ENCODE results near the gene SLC6A3.

DNA sequence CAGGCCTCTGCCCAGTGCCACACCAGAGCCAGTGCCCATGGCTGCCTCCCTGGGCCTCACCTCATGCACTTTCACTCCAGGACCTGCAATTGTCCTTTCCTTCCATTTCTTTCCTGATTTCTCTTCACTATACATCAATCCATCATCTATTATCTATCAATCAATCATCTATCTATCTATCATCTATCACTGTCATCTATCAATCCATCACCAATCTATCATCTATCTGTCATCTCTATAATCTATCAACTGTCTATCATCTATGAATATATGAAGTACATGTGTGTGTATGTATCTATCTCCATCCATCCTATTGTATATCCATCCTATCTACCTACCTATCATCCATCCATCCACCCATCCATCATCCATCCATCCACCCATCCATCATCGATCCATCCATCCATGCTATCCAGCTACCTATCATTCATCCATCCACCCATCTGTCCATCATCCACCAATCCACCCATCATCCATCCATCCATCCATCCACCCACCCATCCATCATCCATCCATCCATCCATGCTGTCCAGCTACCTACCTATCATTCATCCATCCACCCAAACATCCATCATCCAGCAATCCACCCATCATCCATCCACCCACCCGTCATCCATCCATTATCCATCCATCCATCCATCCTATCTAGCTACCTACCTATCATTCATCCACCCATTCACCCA lies 26.9 kb downstream of the SLC6A3 start:
- TF ChIP-seq, protein P1, sequence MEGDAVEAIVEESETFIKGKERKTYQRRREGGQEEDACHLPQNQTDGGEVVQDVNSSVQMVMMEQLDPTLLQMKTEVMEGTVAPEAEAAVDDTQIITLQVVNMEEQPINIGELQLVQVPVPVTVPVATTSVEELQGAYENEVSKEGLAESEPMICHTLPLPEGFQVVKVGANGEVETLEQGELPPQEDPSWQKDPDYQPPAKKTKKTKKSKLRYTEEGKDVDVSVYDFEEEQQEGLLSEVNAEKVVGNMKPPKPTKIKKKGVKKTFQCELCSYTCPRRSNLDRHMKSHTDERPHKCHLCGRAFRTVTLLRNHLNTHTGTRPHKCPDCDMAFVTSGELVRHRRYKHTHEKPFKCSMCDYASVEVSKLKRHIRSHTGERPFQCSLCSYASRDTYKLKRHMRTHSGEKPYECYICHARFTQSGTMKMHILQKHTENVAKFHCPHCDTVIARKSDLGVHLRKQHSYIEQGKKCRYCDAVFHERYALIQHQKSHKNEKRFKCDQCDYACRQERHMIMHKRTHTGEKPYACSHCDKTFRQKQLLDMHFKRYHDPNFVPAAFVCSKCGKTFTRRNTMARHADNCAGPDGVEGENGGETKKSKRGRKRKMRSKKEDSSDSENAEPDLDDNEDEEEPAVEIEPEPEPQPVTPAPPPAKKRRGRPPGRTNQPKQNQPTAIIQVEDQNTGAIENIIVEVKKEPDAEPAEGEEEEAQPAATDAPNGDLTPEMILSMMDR (IDR thresholded peaks at IDR 0.05) = no peak
- TF ChIP-seq POLR2A (IDR thresholded peaks at IDR 0.05) (no peak), EP300 (IDR thresholded peaks at IDR 0.05) (no peak), POLR2AphosphoS5 (IDR thresholded peaks at IDR 0.05) (no peak)

Measured in suprapubic skin (tissue), 4 donors.